GM19463 (cell line): ENCODE measurements around the gene PTPN23.

Source experiments
- ATAC-seq: cut with Tn5 transposase; IDR thresholded peaks from one replicate; pipeline ENCODE4 v1.9.1; 2021; ENCODE audit warnings: mild to moderate bottlenecking, moderate library complexity; ENCODE audit not compliant: unreplicated experiment

The PTPN23 gene

GRCh38 chr3:47404955-47405790 lies 24.4 kb downstream of the PTPN23 start:
- no peak for ATAC-seq

- no peak for ATAC-seq
Observed at GRCh38 chr3:47405820-47406761, 25.3 kb downstream of the PTPN23 start.

- ATAC-seq, result no peak
Observed at GRCh38 chr3:47406762-47407149, 25.9 kb downstream of the PTPN23 start.

- ATAC-seq, result no peak
Observed at GRCh38 chr3:47407237-47407636, 26.4 kb downstream of the PTPN23 start.

GRCh38 chr3:47407896-47408838 lies 27.3 kb downstream of the PTPN23 start:
- no peak for ATAC-seq

GRCh38 chr3:47408839-47409229 lies 28.0 kb downstream of the PTPN23 start:
- ATAC-seq, result no peak

- no peak for ATAC-seq
Observed at GRCh38 chr3:47409284-47409683, 28.5 kb downstream of the PTPN23 start.

GRCh38 chr3:47409688-47410416 lies 29.0 kb downstream of the PTPN23 start:
- no peak for ATAC-seq

- no peak for ATAC-seq
Observed at GRCh38 chr3:47410417-47410720, 29.5 kb downstream of the PTPN23 start.

- ATAC-seq, result no peak
Observed at GRCh38 chr3:47410801-47411646, 30.2 kb downstream of the PTPN23 start.

- no peak for ATAC-seq
Observed at GRCh38 chr3:47411696-47412452, 31.1 kb downstream of the PTPN23 start.

- ATAC-seq, result no peak
Observed at GRCh38 chr3:47412453-47412756, 31.6 kb downstream of the PTPN23 start.

GRCh38 chr3:47412842-47413520 lies 32.2 kb downstream of the PTPN23 start:
- no peak for ATAC-seq

- no peak for ATAC-seq
Observed at GRCh38 chr3:47413751-47414150, 32.9 kb downstream of the PTPN23 start.

GRCh38 chr3:47414161-47414564 lies 33.3 kb downstream of the PTPN23 start:
- ATAC-seq, result no peak

GRCh38 chr3:47414666-47415587 lies 34.1 kb downstream of the PTPN23 start:
- no peak for ATAC-seq

GRCh38 chr3:47416041-47416440 lies 35.2 kb downstream of the PTPN23 start:
- ATAC-seq, result no peak
